ENCODE measurements around the gene ARF6. TPM values are rescaled to one million over a fixed set of nuclear protein-coding genes. Genes with fewer than 3 reads are reported as not detected.
"Not testable (repeated sequence)": the region's sequence is repeated elsewhere in the genome, so short reads cannot be mapped to it uniquely, and the experiment has no call there.

Gene ARF6
- total RNA-seq, 1 donor from 2014 or later, result 59.1 TPM

- not testable (repeated sequence) for FAIRE-seq; DNase-seq (ENCODE audit: low spot score in 2 of 2)
Observed at GRCh38 chr14:49902679-49903246, 9.9 kb downstream of the ARF6 start.

GRCh38 chr14:49904270-49904669, 11.4 kb downstream of the ARF6 start:
- FAIRE-seq (no peak), DNase-seq (ENCODE audit: low spot score in 2 of 2) (no peak)

GRCh38 chr14:49905989-49906388, 13.1 kb downstream of the ARF6 start:
- FAIRE-seq, result no peak
- DNase-seq (ENCODE audit: low spot score in 2 of 2), result no peak

GRCh38 chr14:49907186-49907585, 14.3 kb downstream of the ARF6 start:
- no peak for DNase-seq (ENCODE audit: low spot score in 2 of 2)
- FAIRE-seq, result no peak

- FAIRE-seq, result no peak
Observed at GRCh38 chr14:49908433-49908782, 15.5 kb downstream of the ARF6 start.

GRCh38 chr14:49909016-49909415, 16.1 kb downstream of the ARF6 start:
- FAIRE-seq (peak; percentile 53), DNase-seq (ENCODE audit: low spot score in 2 of 2) (no peak)

More at GRCh38 chr14:49908433-49908782, 15.5 kb downstream of the ARF6 start:
- DNase-seq (ENCODE audit: low spot score in 2 of 2), result no peak

GRCh38 chr14:49915085-49915484, 22.2 kb downstream of the ARF6 start:
- DNase-seq (ENCODE audit: low spot score in 2 of 2) (no peak), FAIRE-seq (no peak)

GRCh38 chr14:49918706-49919105, 25.8 kb downstream of the ARF6 start:
- DNase-seq (ENCODE audit: low spot score in 2 of 2), result no peak
- no peak for FAIRE-seq

- DNase-seq (ENCODE audit: low spot score in 2 of 2), result no peak
- no peak for FAIRE-seq
Observed at GRCh38 chr14:49919825-49920659, 27.2 kb downstream of the ARF6 start.

- no peak for FAIRE-seq
Observed at GRCh38 chr14:49920935-49921334, 28.1 kb downstream of the ARF6 start.

GRCh38 chr14:49921401-49921800, 28.5 kb downstream of the ARF6 start:
- FAIRE-seq (no peak), DNase-seq (ENCODE audit: low spot score in 2 of 2) (no peak)

More at GRCh38 chr14:49920935-49921334, 28.1 kb downstream of the ARF6 start:
- no peak for DNase-seq (ENCODE audit: low spot score in 2 of 2)

GRCh38 chr14:49923442-49923841, 30.6 kb downstream of the ARF6 start:
- FAIRE-seq (no peak), DNase-seq (ENCODE audit: low spot score in 2 of 2) (no peak)

- no peak for DNase-seq (ENCODE audit: low spot score in 2 of 2)
- no peak for FAIRE-seq
Observed at GRCh38 chr14:49923881-49924280, 31.0 kb downstream of the ARF6 start.

- no peak for FAIRE-seq
- DNase-seq (ENCODE audit: low spot score in 2 of 2), result no peak
Observed at GRCh38 chr14:49924852-49925251, 32.0 kb downstream of the ARF6 start.

- FAIRE-seq, result no peak
- no peak for DNase-seq (ENCODE audit: low spot score in 2 of 2)
Observed at GRCh38 chr14:49926803-49927202, 33.9 kb downstream of the ARF6 start.

GRCh38 chr14:49928015-49928414, 35.1 kb downstream of the ARF6 start:
- FAIRE-seq, result no peak
- no peak for DNase-seq (ENCODE audit: low spot score in 2 of 2)

GRCh38 chr14:49930720-49931119, 37.8 kb downstream of the ARF6 start:
- DNase-seq (ENCODE audit: low spot score in 2 of 2) (no peak), FAIRE-seq (no peak)

- FAIRE-seq, result no peak
- DNase-seq (ENCODE audit: low spot score in 2 of 2), result no peak
Observed at GRCh38 chr14:49931523-49931922, 38.6 kb downstream of the ARF6 start.

- no peak for DNase-seq (ENCODE audit: low spot score in 2 of 2)
- no peak for FAIRE-seq
Observed at GRCh38 chr14:49933128-49933527, 40.2 kb downstream of the ARF6 start.

GRCh38 chr14:49933704-49934103, 40.8 kb downstream of the ARF6 start:
- FAIRE-seq (no peak), DNase-seq (ENCODE audit: low spot score in 2 of 2) (no peak)

GRCh38 chr14:49934646-49935045, 41.8 kb downstream of the ARF6 start:
- FAIRE-seq, result no peak
- DNase-seq (ENCODE audit: low spot score in 2 of 2), result no peak

- FAIRE-seq (no peak), DNase-seq (ENCODE audit: low spot score in 2 of 2) (no peak)
Observed at GRCh38 chr14:49935526-49935925, 42.6 kb downstream of the ARF6 start.
